HG03095 (cell line): ENCODE results near the gene SPSB1.

ENCODE experiments used
- ATAC-seq: cut with Tn5 transposase; IDR thresholded peaks from one replicate; pipeline ENCODE4 v1.9.1; 2021; ENCODE audit warnings: moderate library complexity; ENCODE audit not compliant: unreplicated experiment

SPSB1 gene

GRCh38 chr1:9258629-9259028 is 34.1 kb upstream of the SPSB1 start:
- no peak for ATAC-seq

- ATAC-seq: no peak
Observed at GRCh38 chr1:9260059-9260766, 32.5 kb upstream of the SPSB1 start.

GRCh38 chr1:9261496-9261895 is 31.2 kb upstream of the SPSB1 start:
- ATAC-seq: no peak

GRCh38 chr1:9262096-9262986 is 30.4 kb upstream of the SPSB1 start:
- no peak for ATAC-seq

GRCh38 chr1:9263276-9263855 is 29.3 kb upstream of the SPSB1 start:
- no peak for ATAC-seq

GRCh38 chr1:9263984-9264872 is 28.5 kb upstream of the SPSB1 start:
- no peak for ATAC-seq

GRCh38 chr1:9265037-9265436 is 27.7 kb upstream of the SPSB1 start:
- no peak for ATAC-seq

- ATAC-seq: no peak
Observed at GRCh38 chr1:9265968-9266367, 26.7 kb upstream of the SPSB1 start.

GRCh38 chr1:9267352-9267686 is 25.4 kb upstream of the SPSB1 start:
- ATAC-seq: no peak

- ATAC-seq: no peak
Observed at GRCh38 chr1:9267827-9268581, 24.7 kb upstream of the SPSB1 start.

GRCh38 chr1:9269078-9269501 is 23.6 kb upstream of the SPSB1 start:
- no peak for ATAC-seq

- ATAC-seq: no peak
Observed at GRCh38 chr1:9269721-9270120, 23.0 kb upstream of the SPSB1 start.

GRCh38 chr1:9270290-9270883 is 22.3 kb upstream of the SPSB1 start:
- no peak for ATAC-seq

- no peak for ATAC-seq
Observed at GRCh38 chr1:9271283-9271682, 21.4 kb upstream of the SPSB1 start.

- no peak for ATAC-seq
Observed at GRCh38 chr1:9271861-9272595, 20.7 kb upstream of the SPSB1 start.

GRCh38 chr1:9273177-9273576 is 19.5 kb upstream of the SPSB1 start:
- no peak for ATAC-seq

- ATAC-seq: peak; percentile 10
Observed at GRCh38 chr1:9275161-9275560, 17.5 kb upstream of the SPSB1 start.

GRCh38 chr1:9275567-9276034 is 17.1 kb upstream of the SPSB1 start:
- peak; percentile 79 for ATAC-seq

- no peak for ATAC-seq
Observed at GRCh38 chr1:9278116-9278515, 14.6 kb upstream of the SPSB1 start.
